Panc1 (cell line): ENCODE data around the gene GYPC. TPM values are rescaled to one million over a fixed set of nuclear protein-coding genes. Genes with fewer than 3 reads are reported as not detected.
"Not testable (repeated sequence)": the region's sequence is repeated elsewhere in the genome, so short reads cannot be mapped to it uniquely, and the experiment has no call there.

Source experiments
- ATAC-seq: fragments of 200-7000 bp; cut with Tn5 transposase; 2 replicates; pipeline ENCODE4 v1.9.1; 2020; ENCODE audit warnings: mild to moderate bottlenecking, moderate library complexity
- BruUV-seq: library from RNA; stranded (reverse); fragments of 400-500 nt; replicated peaks from 2 replicates; lab custom pipeline; 2021; lab: Mats Ljungman, UMichigan
- CTCF ChIA-PET: fragments of 300-600 bp; sonication (Branson Sonifier 250); formaldehyde crosslinking; loops from one replicate; lab custom pipeline; 2022; ENCODE audit warnings: antibody characterized with exemption; lab: Charles Lee
- POLR2A ChIA-PET: fragments of 300-600 bp; sonication (Branson Sonifier 250); formaldehyde crosslinking; loops from one replicate; lab custom pipeline; 2022; ENCODE audit warnings: antibody characterized with exemption; lab: Charles Lee
- DNase-seq: peaks from one replicate; pipeline ENCODE4 v3.0.0-alpha.2; 2010; ENCODE audit warnings: low read depth, low spot score
- H3K27ac ChIP-seq: 2 replicates; pipeline ENCODE4 v1.5.1; 2011; ENCODE audit warnings: mild to moderate bottlenecking, low read length, inconsistent platforms
- H3K27me3 ChIP-seq: fragments of 200-500 bp; sonication (Bioruptor generic); 2 replicates; pipeline ENCODE4 v1.6.0; 2014; ENCODE audit warnings: low read length, inconsistent platforms; ENCODE audit not compliant: control insufficient read depth, insufficient read depth
- H3K36me3 ChIP-seq: fragments of 200-500 bp; sonication (Bioruptor generic); 2 replicates; pipeline ENCODE4 v1.5.1; 2014; ENCODE audit warnings: inconsistent platforms, mild to moderate bottlenecking, low read length, moderate library complexity; ENCODE audit not compliant: control insufficient read depth, insufficient read depth
- H3K4me1 ChIP-seq: 2 replicates; pipeline ENCODE4 v1.5.1; 2011; ENCODE audit warnings: inconsistent platforms, mild to moderate bottlenecking, low read length, moderate library complexity; ENCODE audit not compliant: control insufficient read depth, insufficient read depth
- H3K4me3 ChIP-seq, 2 experiments: 2 replicates each; pipeline ENCODE4 v1.5.1; 2011 to 2012; ENCODE audit warnings: low read depth in 2 of 2, low read length in 2 of 2, mild to moderate bottlenecking in 2 of 2, inconsistent platforms in 1 of 2, moderate library complexity in 1 of 2
- H3K9me3 ChIP-seq: fragments of 200-500 bp; sonication (Bioruptor generic); 2 replicates; pipeline ENCODE4 v1.5.1; 2014; ENCODE audit warnings: low read depth, mild to moderate bottlenecking, inconsistent platforms, low read length, moderate library complexity; ENCODE audit not compliant: control insufficient read depth, insufficient read depth
- POLR2AphosphoS5 ChIP-seq: IDR thresholded peaks from 2 replicates; pipeline ENCODE4 v1.6.1; 2012; ENCODE audit warnings: mild to moderate bottlenecking, low read depth, low read length, moderate library complexity
- REST ChIP-seq, 2 experiments: IDR thresholded peaks; 2 replicates each; pipeline ENCODE4 v1.6.1; 2011 to 2012; ENCODE audit warnings: low read depth in 2 of 2, control low read depth in 1 of 2, low read length in 1 of 2, mild to moderate bottlenecking in 1 of 2, moderate library complexity in 1 of 2; ENCODE audit not compliant: insufficient read depth in 1 of 2
- SIN3A ChIP-seq: IDR thresholded peaks from 2 replicates; pipeline ENCODE4 v1.6.1; 2012; ENCODE audit warnings: low read depth, mild to moderate bottlenecking, low read length, moderate library complexity, borderline replicate concordance; ENCODE audit not compliant: insufficient read depth
- TCF7L2 ChIP-seq: IDR thresholded peaks from 2 replicates; pipeline ENCODE4 v1.6.1; 2011; ENCODE audit warnings: mild to moderate bottlenecking, low read depth, low read length, inconsistent platforms
- in situ Hi-C: cut with HindIII; loops from 2 replicates; pipeline ENCODE4 v1.10.0; 2016; ENCODE audit warnings: low sequenced_read_pairs, low pct_unique_long_range_greater_than_20kb
- intact Hi-C: fragments of 100-400 bp; cut with micrococcal nuclease; formaldehyde crosslinking; loops from one replicate; pipeline ENCODE4 v1.10.0; 2022; ENCODE audit not compliant: unreplicated experiment
- total RNA-seq: library from RNA; stranded (reverse); gene quantifications from one replicate; pipeline ENCODE4 v1.2.1, GENCODE V29; 2021; ENCODE audit not compliant: unreplicated experiment
- TF ChIP-seq, protein P1 (sequence below): fragments of 450-650 bp; IDR thresholded peaks from 2 replicates; pipeline ENCODE4 v1.5.1; 2017; ENCODE audit warnings: mild to moderate bottlenecking

Gene GYPC
- total RNA-seq, 1 experiment from 2014 or later, result 0.57 TPM

DNA sequence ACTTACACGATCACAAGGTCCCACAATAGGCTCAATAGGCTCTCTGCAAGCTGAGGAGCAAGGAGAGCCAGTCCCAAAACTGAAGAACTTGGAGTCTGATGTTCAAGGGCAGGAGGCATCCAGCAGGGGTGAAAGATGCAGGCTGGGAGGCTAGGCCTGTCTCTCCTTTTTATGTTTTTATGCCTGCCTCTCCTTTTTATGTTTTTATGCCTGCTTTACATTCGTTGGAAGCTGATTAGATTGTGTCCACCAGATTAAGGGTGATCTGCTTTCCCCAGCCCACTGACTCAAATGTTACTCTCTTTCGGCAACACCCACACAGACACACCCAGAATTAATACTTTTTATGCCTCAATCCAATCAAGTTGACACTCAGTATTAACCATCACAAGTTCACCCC is 9.9 kb upstream of the GYPC start:
- intact Hi-C loops, result no loop called here
- in situ Hi-C loops, result no loop called here
- Histone ChIP-seq H3K27me3 (no peaks in the 10 kb centered on the region), H3K27ac (no peak overlapping the region), H3K36me3 (no peaks in the 10 kb centered on the region), H3K4me3 (no peak overlapping the region), H3K9me3 (no peaks in the 10 kb centered on the region), H3K4me1 (no peaks in the 10 kb centered on the region)
- TF ChIP-seq POLR2AphosphoS5, result no peak
- TF ChIP-seq SIN3A, result no peak
- no peak for TF ChIP-seq REST (IDR thresholded peaks at IDR 0.05; ENCODE audit: insufficient read depth in 1 of 2, low read depth in 2 of 2, low read length in 1 of 2)
- TF ChIP-seq TCF7L2, result no peak
- TF ChIP-seq, protein P1, sequence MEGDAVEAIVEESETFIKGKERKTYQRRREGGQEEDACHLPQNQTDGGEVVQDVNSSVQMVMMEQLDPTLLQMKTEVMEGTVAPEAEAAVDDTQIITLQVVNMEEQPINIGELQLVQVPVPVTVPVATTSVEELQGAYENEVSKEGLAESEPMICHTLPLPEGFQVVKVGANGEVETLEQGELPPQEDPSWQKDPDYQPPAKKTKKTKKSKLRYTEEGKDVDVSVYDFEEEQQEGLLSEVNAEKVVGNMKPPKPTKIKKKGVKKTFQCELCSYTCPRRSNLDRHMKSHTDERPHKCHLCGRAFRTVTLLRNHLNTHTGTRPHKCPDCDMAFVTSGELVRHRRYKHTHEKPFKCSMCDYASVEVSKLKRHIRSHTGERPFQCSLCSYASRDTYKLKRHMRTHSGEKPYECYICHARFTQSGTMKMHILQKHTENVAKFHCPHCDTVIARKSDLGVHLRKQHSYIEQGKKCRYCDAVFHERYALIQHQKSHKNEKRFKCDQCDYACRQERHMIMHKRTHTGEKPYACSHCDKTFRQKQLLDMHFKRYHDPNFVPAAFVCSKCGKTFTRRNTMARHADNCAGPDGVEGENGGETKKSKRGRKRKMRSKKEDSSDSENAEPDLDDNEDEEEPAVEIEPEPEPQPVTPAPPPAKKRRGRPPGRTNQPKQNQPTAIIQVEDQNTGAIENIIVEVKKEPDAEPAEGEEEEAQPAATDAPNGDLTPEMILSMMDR, result no peak
- no peak for ATAC-seq
- no TSS peak for BruUV-seq
- no peak for DNase-seq
- ChIA-PET CTCF (no interaction called here), POLR2A (no interaction called here)

DNA sequence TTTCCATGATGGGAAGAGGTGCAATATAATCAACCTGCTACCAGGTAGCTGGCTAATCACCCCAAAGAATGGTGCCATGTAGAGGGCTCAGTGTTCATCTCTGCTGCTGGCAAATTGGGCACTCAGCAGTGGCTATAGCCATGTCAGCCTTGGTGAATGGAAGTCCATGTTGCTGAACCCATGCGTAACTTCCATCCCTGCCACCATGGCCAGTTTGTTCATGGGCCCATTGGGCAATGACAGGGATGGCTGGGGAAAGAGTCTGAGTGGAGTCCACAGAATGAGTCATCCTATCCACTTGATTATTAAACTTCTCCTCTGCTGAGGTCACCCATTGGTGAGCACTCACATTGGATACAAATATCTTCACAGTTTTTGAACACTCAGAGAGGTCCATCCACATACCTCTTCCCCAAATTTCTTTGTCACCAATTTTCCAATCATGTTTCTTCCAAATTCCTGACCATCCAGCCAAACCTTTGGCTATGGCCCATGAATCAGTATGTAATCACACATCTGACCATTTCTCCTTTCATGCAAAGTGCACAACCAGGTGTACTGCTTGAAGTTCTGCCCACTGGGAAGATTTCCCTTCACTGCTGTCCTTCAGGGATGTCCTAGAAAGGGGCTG is 8.1 kb upstream of the GYPC start:
- H3K4me1 ChIP-seq, ATAC-seq, H3K36me3 ChIP-seq, H3K9me3 ChIP-seq, CTCF ChIA-PET, BruUV-seq, in situ Hi-C loops, DNase-seq, H3K4me3 ChIP-seq, intact Hi-C loops, H3K27ac ChIP-seq, H3K27me3 ChIP-seq, POLR2A ChIA-PET: not testable (repeated sequence)

DNA sequence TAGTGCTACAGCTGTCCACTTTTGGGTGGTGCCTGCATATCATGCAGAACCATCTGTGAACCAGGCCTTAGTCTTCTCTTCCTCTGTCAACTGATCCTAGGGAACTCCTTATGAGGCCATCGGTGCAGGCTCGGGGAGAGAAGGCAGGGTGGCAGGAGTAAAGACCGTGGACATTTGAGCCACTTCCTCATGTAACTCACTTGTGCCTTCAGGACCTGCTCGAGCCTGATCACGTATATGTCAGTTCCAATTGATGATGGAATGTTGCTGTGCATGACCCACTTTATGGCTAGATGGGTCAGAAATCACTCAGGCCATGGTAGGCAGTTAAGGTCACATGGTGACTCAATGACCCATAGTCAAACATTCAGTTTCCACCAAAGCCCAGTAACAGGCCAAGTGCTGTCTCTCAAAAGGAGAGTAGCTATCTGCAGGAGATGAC is 7.6 kb upstream of the GYPC start:
- intact Hi-C loops, H3K4me1 ChIP-seq, BruUV-seq: not testable (repeated sequence)

More for the DNA sequence above, 7.6 kb upstream of the GYPC start:
- H3K27ac ChIP-seq, H3K27me3 ChIP-seq, ATAC-seq, POLR2A ChIA-PET, H3K36me3 ChIP-seq, H3K4me3 ChIP-seq, CTCF ChIA-PET, H3K9me3 ChIP-seq, DNase-seq, in situ Hi-C loops: not testable (repeated sequence)
